Measurements from ENCODE around the gene SEC24B. TPM values are rescaled to one million over a fixed set of nuclear protein-coding genes. Genes with fewer than 3 reads are reported as not detected.
"Not testable (repeated sequence)": the region's sequence is repeated elsewhere in the genome, so short reads cannot be mapped to it uniquely, and the experiment has no call there.

Gene SEC24B
- total RNA-seq, 1 donor from 2014 or later = 36.1 TPM

DNA sequence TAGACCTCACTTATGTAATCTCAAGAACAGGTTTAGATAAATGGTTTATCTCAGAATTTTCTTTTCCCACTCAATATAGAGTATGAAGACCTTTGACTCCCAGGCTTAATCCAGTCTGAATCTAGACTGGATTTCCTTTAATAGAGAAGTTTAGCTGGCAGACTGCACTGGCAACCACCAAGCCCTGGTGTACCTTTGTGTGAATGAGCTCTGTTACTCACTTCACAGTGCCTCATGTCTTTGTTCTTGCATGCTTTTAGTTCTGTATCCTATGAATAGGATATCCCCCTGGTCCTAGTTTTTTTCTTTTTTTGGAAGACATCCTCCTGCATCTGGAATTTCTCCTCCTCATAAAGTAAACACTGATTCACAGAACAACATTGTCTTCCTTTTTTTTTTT is 73.3 kb downstream of the SEC24B start:
- Mint-ChIP-seq H3K27ac (no peak overlapping the region), H3K4me1 (no peaks in the 10 kb centered on the region), H3K36me3 (ENCODE audit: low read depth) (peaks cover 63% of the 10 kb centered on the region), H3K4me3 (no peak overlapping the region), H3K27me3 (no peaks in the 10 kb centered on the region), H3K9me3 (no peaks in the 10 kb centered on the region)
- TF ChIP-seq CTCF (IDR thresholded peaks at IDR 0.05) = no peak
- ATAC-seq (ENCODE audit: low read depth) = no peak
- intact Hi-C loops (cut with micrococcal nuclease) = no loop called here
- ChIA-PET POLR2A (no interaction called here), CTCF (no interaction called here)
- no peak for DNase-seq

DNA sequence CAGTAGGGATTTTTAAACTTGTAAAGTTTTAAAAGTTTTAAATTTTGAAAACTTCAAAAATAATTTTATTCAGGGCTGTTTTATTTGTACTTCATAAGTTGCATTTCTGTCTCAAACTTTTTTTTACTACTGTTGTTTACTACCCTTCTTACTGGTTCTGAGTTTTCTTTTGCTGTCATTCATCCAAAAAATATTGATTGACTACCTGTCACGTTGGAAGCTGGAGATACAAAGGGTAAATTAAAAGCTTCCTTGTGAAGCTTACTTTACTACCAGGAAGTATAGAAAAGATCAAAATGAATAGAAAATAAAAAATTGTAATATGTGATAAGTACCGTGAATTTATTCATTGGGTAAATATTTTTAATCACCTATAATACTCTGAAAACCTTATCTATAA is 77.1 kb downstream of the SEC24B start:
- POLR2A ChIA-PET = no interaction called here
- H3K9me3 Mint-ChIP-seq = no peaks in the 10 kb centered on the region
- H3K36me3 Mint-ChIP-seq (ENCODE audit: low read depth) = peaks cover 61% of the 10 kb centered on the region

GRCh38 chr4:109511414-109511813 is 77.8 kb downstream of the SEC24B start:
- no peak for TF ChIP-seq CTCF (IDR thresholded peaks at IDR 0.05)
- H3K27me3 Mint-ChIP-seq = no peaks in the 10 kb centered on the region
- H3K9me3 Mint-ChIP-seq = no peaks in the 10 kb centered on the region
- CTCF ChIA-PET = no interaction called here
- no peak overlapping the region for H3K4me3 Mint-ChIP-seq
- peaks cover 61% of the 10 kb centered on the region for H3K36me3 Mint-ChIP-seq (ENCODE audit: low read depth)
- DNase-seq (no peak), ATAC-seq (ENCODE audit: low read depth) (no peak)
- POLR2A ChIA-PET = no interaction called here
- H3K27ac Mint-ChIP-seq = no peak overlapping the region
- H3K4me1 Mint-ChIP-seq = no peaks in the 10 kb centered on the region
- intact Hi-C loops (cut with micrococcal nuclease) = loop anchor here (5.0 to 10.0 kb wide), 2 partner anchors 79 to 463 kb away; partner anchors contain the start of gene SEC24B

More for the DNA sequence above, 77.1 kb downstream of the SEC24B start:
- Mint-ChIP-seq H3K4me3 (no peak overlapping the region), H3K27me3 (no peaks in the 10 kb centered on the region), H3K4me1 (no peaks in the 10 kb centered on the region), H3K27ac (no peak overlapping the region)
- CTCF ChIA-PET = no interaction called here
- no peak for TF ChIP-seq CTCF (IDR thresholded peaks at IDR 0.05)
- ATAC-seq (ENCODE audit: low read depth) (no peak), DNase-seq (no peak)
- intact Hi-C loops (cut with micrococcal nuclease) = loop anchor here (5.0 to 10.0 kb wide), 2 partner anchors 78 to 464 kb away; partner anchors contain the start of gene SEC24B

GRCh38 chr4:109513368-109513767 is 79.8 kb downstream of the SEC24B start:
- POLR2A ChIA-PET = interaction anchor here (0.6 kb wide), 1 partner anchor 18 kb away, joined by 3 read pairs; no protein-coding TSS in a partner anchor
- CTCF ChIA-PET; H3K9me3 Mint-ChIP-seq; H3K4me1 Mint-ChIP-seq; H3K27me3 Mint-ChIP-seq; DNase-seq; H3K4me3 Mint-ChIP-seq; ATAC-seq (ENCODE audit: low read depth); H3K27ac Mint-ChIP-seq: not testable (repeated sequence)
- intact Hi-C loops (cut with micrococcal nuclease) = loop anchor here (5.0 to 10.0 kb wide), 2 partner anchors 81 to 461 kb away; partner anchors contain the start of gene SEC24B
- peaks cover 68% of the 10 kb centered on the region for H3K36me3 Mint-ChIP-seq (ENCODE audit: low read depth)

DNA sequence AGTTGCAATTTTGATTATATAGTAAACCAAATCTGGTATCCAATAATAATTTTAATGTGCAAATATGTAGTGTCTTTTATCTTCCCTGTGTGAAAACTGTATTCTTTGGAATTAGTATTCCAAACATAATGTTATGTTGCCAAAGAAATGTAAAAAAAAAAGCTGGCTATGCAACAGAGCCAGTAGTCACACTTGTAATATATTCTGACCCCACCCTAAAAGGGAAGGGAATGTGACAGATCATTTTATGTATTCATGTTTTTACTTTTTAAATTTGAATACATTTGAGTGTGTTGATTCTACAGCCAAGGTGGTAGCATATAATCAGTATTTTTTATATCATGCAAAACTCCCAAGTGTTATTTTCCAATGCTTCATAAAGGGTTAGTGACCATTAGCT is 98.6 kb downstream of the SEC24B start:
- ChIA-PET CTCF (interaction anchor here (1.0 kb wide), 1 partner anchor 9 kb away, joined by 3 read pairs; no protein-coding TSS in a partner anchor), POLR2A (interaction anchor here (0.6 kb wide), 1 partner anchor 23 kb away, joined by 3 read pairs; no protein-coding TSS in a partner anchor)
- intact Hi-C loops (cut with micrococcal nuclease) = no loop called here
- peaks cover 75% of the 10 kb centered on the region for H3K36me3 Mint-ChIP-seq (ENCODE audit: low read depth)
- H3K9me3 Mint-ChIP-seq = no peaks in the 10 kb centered on the region
- H3K4me3 Mint-ChIP-seq = no peak overlapping the region
- ATAC-seq (ENCODE audit: low read depth) = no peak
- no peaks in the 10 kb centered on the region for H3K4me1 Mint-ChIP-seq
- TF ChIP-seq CTCF (IDR thresholded peaks at IDR 0.05) = no peak
- H3K27ac Mint-ChIP-seq = no peak overlapping the region
- no peak for DNase-seq
- H3K27me3 Mint-ChIP-seq = no peaks in the 10 kb centered on the region

DNA sequence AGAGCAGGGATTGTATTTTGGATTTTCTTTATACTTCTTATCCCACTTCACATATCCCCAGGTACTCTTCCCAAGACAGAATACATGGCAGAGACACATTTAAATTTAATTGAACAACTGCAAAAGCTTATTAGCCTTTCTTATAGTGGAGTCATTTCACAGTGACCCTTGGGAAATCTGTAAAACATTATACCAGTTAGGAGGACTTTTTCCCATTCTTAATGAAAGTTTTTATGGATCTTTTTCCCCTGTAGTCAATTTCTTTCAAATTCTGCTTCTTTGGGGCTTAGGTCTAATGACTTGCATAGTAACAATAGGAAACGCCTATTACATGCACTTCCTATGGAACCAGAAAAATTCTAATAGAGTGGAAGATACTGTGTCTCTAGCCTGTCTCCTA is 111.8 kb downstream of the SEC24B start:
- CTCF ChIA-PET = no interaction called here
- no peak overlapping the region for H3K27ac Mint-ChIP-seq

More for the DNA sequence above, 111.8 kb downstream of the SEC24B start:
- ATAC-seq (ENCODE audit: low read depth) (no peak), DNase-seq (no peak)
- Mint-ChIP-seq H3K36me3 (ENCODE audit: low read depth) (peaks cover 39% of the 10 kb centered on the region), H3K4me3 (no peak overlapping the region), H3K9me3 (peaks cover 3% of the 10 kb centered on the region), H3K4me1 (peaks cover 13% of the 10 kb centered on the region), H3K27me3 (no peaks in the 10 kb centered on the region)
- TF ChIP-seq CTCF (IDR thresholded peaks at IDR 0.05) = no peak
- POLR2A ChIA-PET = interaction anchor here (1.1 kb wide), 1 partner anchor 15 kb away, joined by 4 read pairs; the partner anchor contains the start of gene MCUB
- intact Hi-C loops (cut with micrococcal nuclease) = no loop called here
